ENCODE results near the gene IP6K3. TPM values are rescaled to one million over a fixed set of nuclear protein-coding genes. Genes with fewer than 3 reads are reported as not detected.

The IP6K3 gene, protein sequence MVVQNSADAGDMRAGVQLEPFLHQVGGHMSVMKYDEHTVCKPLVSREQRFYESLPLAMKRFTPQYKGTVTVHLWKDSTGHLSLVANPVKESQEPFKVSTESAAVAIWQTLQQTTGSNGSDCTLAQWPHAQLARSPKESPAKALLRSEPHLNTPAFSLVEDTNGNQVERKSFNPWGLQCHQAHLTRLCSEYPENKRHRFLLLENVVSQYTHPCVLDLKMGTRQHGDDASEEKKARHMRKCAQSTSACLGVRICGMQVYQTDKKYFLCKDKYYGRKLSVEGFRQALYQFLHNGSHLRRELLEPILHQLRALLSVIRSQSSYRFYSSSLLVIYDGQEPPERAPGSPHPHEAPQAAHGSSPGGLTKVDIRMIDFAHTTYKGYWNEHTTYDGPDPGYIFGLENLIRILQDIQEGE
- total RNA-seq (2022; extraction: Qiagen RNA extraction): 1.7 to 2.4 TPM (median 2.0 TPM) in 5 replicates

DNA sequence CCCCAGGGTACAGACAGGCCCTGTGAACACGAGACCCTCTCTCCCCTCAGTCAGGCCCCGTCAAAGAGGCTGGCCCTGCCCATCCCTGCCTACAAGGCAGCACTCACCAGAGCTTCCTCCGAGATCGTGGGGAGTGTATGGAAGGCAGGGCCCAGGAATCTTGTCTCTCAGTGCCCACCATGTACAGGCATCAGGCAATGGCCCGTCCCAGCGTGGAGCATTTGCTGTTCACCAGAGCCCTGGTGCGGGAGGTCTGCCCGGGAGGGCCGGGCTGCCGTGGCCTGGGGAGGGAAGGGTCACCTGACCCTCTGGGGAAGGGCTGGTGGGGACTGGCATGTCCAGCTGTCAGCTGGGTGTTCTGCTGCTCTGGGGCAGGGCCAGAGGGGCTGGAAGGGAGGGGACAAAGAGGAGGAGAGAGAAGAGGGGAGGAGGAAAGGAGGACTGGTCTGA is at the start of gene IP6K3:
TSS of gene IP6K3 (minus strand) at position 255 of the 450 bp plus-strand sequence. CDS start 11,429 bp downstream, outside the sequence.

DNA sequence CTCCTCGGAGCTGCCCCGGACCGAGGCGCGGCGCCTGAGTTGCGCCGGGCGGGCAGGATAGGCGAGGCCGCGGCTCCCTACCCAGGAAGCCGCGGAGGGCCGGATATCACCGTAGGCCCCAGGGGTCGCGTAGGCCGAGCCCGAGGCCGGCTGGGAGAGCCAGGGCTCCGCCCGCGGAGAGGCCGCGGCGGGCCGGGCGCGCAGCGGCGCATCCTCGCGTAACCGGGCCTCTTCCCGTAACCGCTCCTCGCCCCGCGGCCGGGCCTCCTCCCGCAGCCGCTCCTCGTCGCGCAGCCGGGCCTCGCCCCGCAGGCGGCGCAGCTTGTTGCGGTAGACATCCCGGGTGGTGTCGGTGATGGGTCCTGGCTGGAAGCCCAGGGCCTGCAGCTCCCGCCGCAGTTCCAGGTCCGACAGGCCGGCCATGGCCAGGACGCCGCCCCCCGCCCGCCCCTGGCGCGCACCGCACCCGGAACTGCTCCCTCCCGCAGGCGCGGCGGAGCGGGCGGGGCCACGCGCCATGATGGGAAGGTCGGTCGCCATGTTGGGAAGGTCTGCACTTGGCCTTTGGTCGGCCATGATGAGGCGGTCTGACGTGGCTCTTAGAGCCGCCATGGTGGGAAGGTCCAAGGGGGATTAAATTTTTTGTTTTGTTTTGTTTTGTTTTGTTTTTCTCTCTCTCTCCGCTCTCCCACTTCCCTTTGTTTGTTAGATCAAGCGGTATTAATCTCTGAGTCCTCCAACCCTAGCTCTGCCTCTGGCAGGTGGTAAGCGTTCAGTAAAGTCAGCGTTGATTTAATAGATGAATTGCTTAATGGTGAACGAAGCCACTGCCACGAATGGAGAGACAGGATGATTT is 42.2 kb upstream of the IP6K3 start, which contains the start of gene LEMD2:
TSS of gene LEMD2 (minus strand) at position 437 of the 856 bp plus-strand sequence. CDS start at position 423, 14 bp downstream.

DNA sequence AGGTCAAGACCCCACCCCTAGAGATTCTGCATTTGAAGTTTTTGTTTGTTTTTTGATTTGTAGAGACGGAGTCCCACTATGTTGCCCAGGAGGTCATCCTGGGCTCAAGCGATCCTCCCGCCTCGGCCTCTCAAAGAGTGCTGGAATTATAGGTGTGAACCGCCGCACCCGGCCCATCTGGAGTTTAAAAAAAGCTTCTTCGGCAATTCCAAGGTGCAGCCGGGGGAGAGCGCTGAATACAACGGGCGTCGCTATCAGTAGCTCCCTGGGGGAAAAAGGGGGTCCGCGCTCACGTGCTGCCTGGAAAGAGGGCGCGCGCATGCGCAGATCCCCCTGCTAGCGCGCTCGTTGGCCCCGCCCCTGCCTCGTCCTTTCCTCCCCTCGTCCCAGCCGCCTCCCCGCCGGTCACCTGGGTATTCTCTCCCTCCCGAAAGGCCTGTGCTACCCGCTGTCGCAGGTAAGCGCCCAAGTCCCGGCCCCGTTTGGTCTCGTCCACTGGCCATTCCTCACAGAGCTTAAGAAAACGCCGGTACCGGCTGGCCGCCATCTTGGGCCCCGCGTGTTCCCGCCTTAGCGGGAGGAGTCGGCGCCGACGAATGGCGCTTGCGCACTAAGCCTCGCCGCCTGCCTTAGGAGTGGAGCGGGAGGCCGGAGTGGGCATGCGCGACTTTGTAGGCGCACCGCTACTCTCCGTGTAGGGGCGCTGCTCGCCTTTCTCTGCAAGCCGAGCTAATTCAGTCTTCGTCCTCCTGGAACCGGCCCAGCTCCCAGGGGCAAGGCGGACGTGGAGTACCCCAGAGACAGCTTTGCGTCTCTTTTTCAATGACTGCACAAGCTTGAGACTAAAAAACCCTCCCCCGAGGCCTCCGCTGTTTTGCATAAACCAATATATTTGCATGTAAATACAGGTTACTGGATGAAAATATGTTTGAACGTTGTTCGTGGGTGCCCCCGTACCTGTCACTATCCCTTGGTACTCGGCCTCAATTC is 35.3 kb downstream of the IP6K3 start, which contains the start of gene UQCC2:
TSS of gene UQCC2 (minus strand) at position 561 of the 990 bp plus-strand sequence. CDS start at position 547, 14 bp downstream.

Other genes with a start within 250 kb of the IP6K3 start
- 39.6 to 42.9 TPM (median 41.0 TPM) in 5 replicates for gene BAK1, start 166.6 kb downstream of the IP6K3 start, total RNA-seq (2022; extraction: Qiagen RNA extraction)
- gene ITPR3, start 125.6 kb downstream of the IP6K3 start, total RNA-seq (2022; extraction: Qiagen RNA extraction): 28.4 to 59.0 TPM (median 51.0 TPM) in 5 replicates
- gene UQCC2, start 35.2 kb downstream of the IP6K3 start, total RNA-seq (2022; extraction: Qiagen RNA extraction): 74.7 to 90.0 TPM (median 80.0 TPM) in 5 replicates
- gene LEMD2, start 42.2 kb upstream of the IP6K3 start, total RNA-seq (2022; extraction: Qiagen RNA extraction): 34.6 to 42.8 TPM (median 41.0 TPM) in 5 replicates
- not detected in 5 replicates for gene MLN, start 57.1 kb upstream of the IP6K3 start, total RNA-seq (2022; extraction: Qiagen RNA extraction)

Measured in A549 treated with dexamethasone at 1 μM for 4 hours (cell line).